Measurements from ENCODE around the gene GMPS. TPM values are rescaled to one million over a fixed set of nuclear protein-coding genes. Genes with fewer than 3 reads are reported as not detected.
A peak's percentile ranks its signal among the peaks of the same experiment; 100 is the strongest.

Gene GMPS
- total and polyA plus RNA-seq, 9 of the 15 experiments (the other 6 are each of a cell fraction or from before 2014, with no cell fraction given) = 73.7 to 282 (median 156) TPM

- TF ChIP-seq ZNF407 (IDR thresholded peaks at IDR 0.05; ENCODE audit: low read depth) (no peak), MYC (IDR thresholded peaks at IDR 0.05; ENCODE audit: low read depth, low read length) (peak; percentile 36), MYC (CRISPR knock-in tag; IDR thresholded peaks at IDR 0.05; ENCODE audit: borderline replicate concordance, low read depth) (peak; percentile 76; the same call in 1 of the 2 replicates), HIVEP1 (CRISPR knock-in tag; IDR thresholded peaks at IDR 0.05) (no peak), MCM7 (IDR thresholded peaks at IDR 0.05) (no peak), L3MBTL2 (IDR thresholded peaks at IDR 0.05) (peak; percentile 64), SETDB1 (IDR thresholded peaks at IDR 0.05; ENCODE audit: low read length) (no peak), KLF10 (CRISPR knock-in tag; IDR thresholded peaks at IDR 0.05) (no peak), SOX6 (IDR thresholded peaks at IDR 0.05) (no peak), TSC22D4 (tag; IDR thresholded peaks at IDR 0.05) (no peak), PYGO2 (tag; IDR thresholded peaks at IDR 0.05) (no peak), ZBTB17 (CRISPR knock-in tag; IDR thresholded peaks at IDR 0.05) (no peak), E2F6 (IDR thresholded peaks at IDR 0.05; ENCODE audit: borderline replicate concordance in 1 of 2, extremely low read depth in 1 of 2, insufficient read depth in 1 of 2, insufficient read length in 1 of 2, low read depth in 1 of 2, low read length in 1 of 2, poor library complexity in 1 of 2, severe bottlenecking in 1 of 2) (peak; percentile 90 to 95), ZNF75A (CRISPR knock-in tag; IDR thresholded peaks at IDR 0.05) (no peak), ZNF124 (CRISPR knock-in tag; IDR thresholded peaks at IDR 0.05) (no peak), ATF4 (CRISPR knock-in tag; IDR thresholded peaks at IDR 0.05) (no peak), ZNF165 (CRISPR knock-in tag; IDR thresholded peaks at IDR 0.05; ENCODE audit: borderline replicate concordance) (no peak), ETV1 (tag; conservative IDR thresholded peaks at IDR 0.05; ENCODE audit: low read depth) (no peak), ZNF561 (CRISPR knock-in tag; conservative IDR thresholded peaks at IDR 0.05) (no peak)
Observed at GRCh38 chr3:155870945-155871745, 695 bp downstream of the GMPS start (continued).

Data from K562 (cell line).